Measurements from ENCODE around the gene MPRIP. TPM values are rescaled to one million over a fixed set of nuclear protein-coding genes. Genes with fewer than 3 reads are reported as not detected.

The MPRIP gene
- total and polyA plus RNA-seq, 2 donors (not counting 3 experiments of a cell fraction or from before 2014, with no cell fraction given), result 94.6 to 246 TPM

GRCh38 chr17:17120701-17121100 lies 78.4 kb downstream of the MPRIP start:
- dilution Hi-C loops (cut with MboI; ENCODE audit: extremely low pct_ligation_motif_present, low sequenced_read_pairs) (no loop called here), intact Hi-C loops (cut with micrococcal nuclease) (no loop called here)
- no peaks in the 10 kb centered on the region for H3K27me3 ChIP-seq (ENCODE audit: control insufficient read depth in 2 of 2, insufficient read depth in 2 of 2, low read length in 2 of 2)
- no peak overlapping the region for H3K4me3 ChIP-seq (replicated peaks in 1 of 3; ENCODE audit: insufficient read depth in 1 of 3, low read depth in 1 of 3, low read length in 3 of 3)
- no TSS peak for BruUV-seq (replicated peaks)
- no peaks in the 10 kb centered on the region for H3K36me3 ChIP-seq (ENCODE audit: control insufficient read depth in 2 of 2, extremely low read depth in 1 of 2, insufficient read depth in 2 of 2, low read length in 2 of 2)
- no peak for DNase-seq (ENCODE audit: low read depth, low spot score)
- ChIA-PET POLR2A (no interaction called here), CTCF (interaction anchor here (4.1 kb wide), 1 partner anchor 21 kb away, joined by 14 read pairs; no protein-coding TSS in a partner anchor)
- FAIRE-seq, result no peak
- TF ChIP-seq JUN (IDR thresholded peaks at IDR 0.05; ENCODE audit: borderline replicate concordance, insufficient read depth, insufficient read length, low read depth) (no peak), FOS (IDR thresholded peaks at IDR 0.05; ENCODE audit: borderline replicate concordance, insufficient read depth, low read length) (no peak), MAX (IDR thresholded peaks at IDR 0.05; ENCODE audit: insufficient read depth, insufficient read length) (no peak), CTCF (IDR thresholded peaks at IDR 0.05; ENCODE audit: extremely low read depth in 1 of 2, insufficient read depth in 1 of 2, low read depth in 1 of 2, low read length in 2 of 2) (no peak), EZH2 (IDR thresholded peaks at IDR 0.05; ENCODE audit: borderline replicate concordance, low read depth, low read length, severe bottlenecking) (no peak), POLR2AphosphoS5 (IDR thresholded peaks at IDR 0.05; ENCODE audit: insufficient read depth, low read depth, low read length) (no peak), GATA2 (IDR thresholded peaks at IDR 0.05; ENCODE audit: insufficient read depth, insufficient read length, low read depth, low read length) (no peak), MYC (IDR thresholded peaks at IDR 0.05; ENCODE audit: low read depth, low read length) (no peak), POLR2A (IDR thresholded peaks at IDR 0.05; ENCODE audit: low read depth, low read length) (no peak)
- H3K9me3 ChIP-seq (replicated peaks; ENCODE audit: control insufficient read depth, insufficient read depth, low read length), result no peaks in the 10 kb centered on the region
- no peaks in the 10 kb centered on the region for H3K9me1 ChIP-seq (replicated peaks; ENCODE audit: control insufficient read depth, extremely low read depth, insufficient read depth, low read length)
- H2AFZ ChIP-seq (ENCODE audit: low read depth, low read length), result no peak overlapping the region
- no peak overlapping the region for H3K27ac ChIP-seq (ENCODE audit: insufficient read depth, low read depth, low read length)
- no peak overlapping the region for H3K4me2 ChIP-seq (ENCODE audit: insufficient read depth, low read length)
- H4K20me1 ChIP-seq (replicated peaks; ENCODE audit: control insufficient read depth, extremely low read depth, insufficient read depth, low read length), result no peaks in the 10 kb centered on the region
- H3K4me1 ChIP-seq (ENCODE audit: control insufficient read depth, extremely low read depth, insufficient read depth, low read length), result no peaks in the 10 kb centered on the region
- H3K9ac ChIP-seq (replicated peaks; ENCODE audit: extremely low read depth, insufficient read depth, low read length), result no peak overlapping the region
- peaks cover 89% of the 10 kb centered on the region for H3K79me2 ChIP-seq (ENCODE audit: control insufficient read depth, insufficient read depth, low read length)

Data from endothelial cell of umbilical vein (primary cell).